ENCODE measurements around the gene KCNK3.

The KCNK3 gene

GRCh38 chr2:26715528-26716270 lies 23.2 kb downstream of the KCNK3 start:
- no peak for DNase-seq

GRCh38 chr2:26716340-26716739 lies 23.8 kb downstream of the KCNK3 start:
- no peak for DNase-seq

DNA sequence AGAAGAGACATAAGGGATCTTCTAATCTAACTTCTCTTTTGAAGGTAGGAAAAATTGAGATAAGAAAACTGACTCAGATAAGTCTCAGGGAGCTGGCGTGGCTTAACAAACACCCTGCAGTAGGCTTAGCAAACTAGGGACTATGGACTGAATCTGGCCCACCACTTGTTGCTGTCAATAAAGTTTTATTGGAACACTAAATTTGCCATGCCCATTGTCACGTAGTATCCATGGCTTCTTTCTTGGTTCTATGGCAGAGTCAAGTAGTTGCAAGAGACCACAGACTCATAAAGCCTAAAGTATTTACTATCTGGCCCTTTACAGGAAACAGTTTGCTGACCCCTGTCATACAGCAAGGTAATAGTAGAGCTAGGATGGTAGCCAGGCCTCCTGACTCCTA lies 24.2 kb downstream of the KCNK3 start:
- no peak for DNase-seq

DNA sequence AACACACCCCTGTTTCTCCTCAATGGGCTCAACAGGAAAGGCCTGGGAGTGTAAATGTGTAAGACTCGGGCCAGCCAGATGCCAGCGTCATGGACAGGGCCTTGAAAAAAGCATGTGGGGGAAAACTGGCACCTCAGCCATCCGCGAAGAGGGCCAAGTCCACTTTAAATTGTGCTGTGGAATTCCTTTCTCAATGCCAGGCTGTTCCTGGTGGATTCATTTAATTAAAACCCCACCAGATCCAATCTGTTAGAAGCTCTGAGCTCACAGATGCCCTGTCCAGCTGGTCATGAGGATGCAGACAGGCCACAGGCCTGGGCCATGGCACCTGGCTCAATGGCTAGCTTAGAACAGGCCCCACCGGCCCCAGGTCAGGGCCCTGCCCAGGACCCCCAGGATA lies 24.8 kb downstream of the KCNK3 start:
- DNase-seq, result no peak

- no peak for DNase-seq
Observed at GRCh38 chr2:26718949-26719686, 26.6 kb downstream of the KCNK3 start.

DNA sequence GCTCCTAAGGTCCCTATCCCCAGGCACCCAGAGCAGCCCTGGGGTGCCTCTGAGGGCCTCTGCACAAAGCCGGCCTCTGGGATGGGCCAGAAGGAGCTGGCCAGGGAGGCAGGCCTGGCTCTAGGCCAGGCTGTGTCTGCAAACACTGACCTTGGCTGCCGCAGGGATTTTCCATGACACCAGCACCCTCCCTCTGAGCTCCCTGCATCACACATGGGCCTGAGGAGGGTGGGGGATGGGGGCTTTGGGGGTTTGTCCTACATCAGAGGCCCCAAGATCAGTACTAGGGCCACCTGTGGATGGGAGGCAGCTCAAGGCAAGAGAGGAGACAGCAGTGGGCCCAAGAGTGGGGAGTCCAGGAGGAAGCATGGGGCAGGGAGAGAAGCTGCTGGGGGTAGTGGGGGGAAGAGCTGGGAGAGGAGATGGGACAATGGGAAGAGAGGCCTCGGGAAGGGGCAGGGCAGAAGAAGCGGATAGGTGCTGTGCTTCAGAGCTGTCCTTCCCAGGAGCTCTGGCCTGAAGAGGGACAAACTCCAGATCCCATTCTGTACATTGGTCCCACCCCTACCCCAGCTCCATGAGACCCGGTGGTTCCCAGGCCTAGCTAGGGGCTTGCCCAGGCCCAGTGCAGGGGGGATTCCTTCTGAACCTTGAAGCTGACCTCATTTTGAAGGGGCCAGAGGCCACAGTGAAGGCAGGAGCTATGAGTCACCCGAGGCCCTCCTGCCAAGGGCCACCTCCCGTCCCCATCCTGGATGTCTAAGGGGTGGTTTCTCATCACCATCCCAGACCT lies 28.0 kb downstream of the KCNK3 start:
- DNase-seq, result no peak

DNA sequence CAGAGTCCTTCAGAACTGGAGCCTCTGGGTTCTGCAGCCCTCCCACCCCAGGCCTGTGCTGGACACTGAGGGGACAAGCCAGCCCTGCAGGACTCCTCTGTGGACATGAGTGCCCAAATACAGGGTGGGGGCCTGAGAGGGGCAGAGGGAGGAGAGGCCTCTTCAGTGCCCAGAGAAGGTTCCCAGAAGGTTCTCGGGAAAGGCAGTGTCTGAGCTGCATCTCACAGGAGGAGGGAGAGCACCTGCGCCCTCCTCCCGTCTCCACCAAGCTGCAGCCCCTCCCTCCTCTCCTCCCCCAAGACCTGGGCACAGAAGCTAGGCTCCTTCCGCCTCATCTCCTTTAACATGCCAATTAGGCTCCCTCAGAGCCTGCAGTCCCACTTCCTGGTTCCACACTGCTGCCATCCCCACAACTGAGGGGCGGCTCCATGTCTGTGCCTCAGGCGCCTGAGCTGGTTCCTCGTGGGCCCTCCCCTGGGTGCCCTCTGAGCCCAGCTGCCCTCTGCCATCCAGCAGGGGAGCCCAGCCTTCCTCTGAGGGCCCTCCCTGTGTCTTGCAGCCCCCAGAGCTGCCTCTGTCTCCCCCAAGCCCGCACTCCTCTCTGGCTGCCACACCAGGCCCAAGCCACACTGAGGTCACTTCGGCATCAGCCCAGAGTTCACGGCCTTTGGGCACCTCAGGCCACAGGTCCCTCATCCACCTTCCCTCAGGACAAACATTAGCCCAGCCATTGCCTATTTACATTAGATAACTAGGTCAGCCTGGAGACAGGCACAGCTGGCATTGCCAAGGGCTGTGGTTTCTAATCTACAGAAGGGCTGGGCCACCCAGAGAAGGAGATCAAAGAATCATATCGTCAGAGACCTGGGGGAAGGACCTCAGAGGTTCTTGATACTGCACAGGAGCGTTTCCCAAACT lies 28.9 kb downstream of the KCNK3 start:
- no peak for DNase-seq

DNA sequence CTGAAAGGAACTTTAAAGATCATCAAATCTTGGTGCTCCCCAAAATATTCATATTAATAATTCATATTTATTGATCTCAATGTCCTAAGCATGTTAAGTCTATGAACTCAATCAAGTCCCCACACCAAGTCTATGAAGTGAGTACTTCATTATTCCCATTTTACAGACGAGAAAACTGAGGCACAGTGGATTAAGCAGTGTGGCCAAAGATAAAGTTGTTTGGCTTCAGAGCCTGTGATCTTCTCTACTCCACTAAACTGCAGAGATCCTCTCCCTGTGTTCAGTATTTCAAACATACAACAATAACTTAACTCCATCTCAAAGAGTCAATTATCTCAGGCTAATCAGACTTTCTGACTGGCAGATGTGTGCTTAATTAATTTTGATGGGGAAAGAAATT lies 29.8 kb downstream of the KCNK3 start:
- no peak for DNase-seq

DNA sequence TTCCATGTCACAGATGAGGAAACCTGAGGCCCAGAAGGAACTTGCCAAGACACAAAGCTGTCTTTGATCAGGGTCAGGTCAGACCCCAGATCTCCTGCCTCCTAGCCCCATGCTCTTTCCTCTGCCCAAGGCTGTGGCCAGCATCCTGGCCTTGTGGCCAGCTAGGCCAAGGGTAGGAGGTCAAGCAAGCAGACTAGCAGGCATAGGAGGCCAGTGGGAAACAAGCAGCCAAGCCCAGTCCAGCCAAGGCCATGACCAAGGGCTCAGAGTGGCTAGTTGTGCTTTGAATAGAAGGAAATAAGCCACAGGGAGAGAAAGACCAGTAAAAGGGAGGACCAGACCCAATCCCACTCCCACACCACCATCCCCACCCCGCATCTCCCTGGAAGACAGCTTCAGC lies 30.4 kb downstream of the KCNK3 start:
- DNase-seq, result no peak

DNA sequence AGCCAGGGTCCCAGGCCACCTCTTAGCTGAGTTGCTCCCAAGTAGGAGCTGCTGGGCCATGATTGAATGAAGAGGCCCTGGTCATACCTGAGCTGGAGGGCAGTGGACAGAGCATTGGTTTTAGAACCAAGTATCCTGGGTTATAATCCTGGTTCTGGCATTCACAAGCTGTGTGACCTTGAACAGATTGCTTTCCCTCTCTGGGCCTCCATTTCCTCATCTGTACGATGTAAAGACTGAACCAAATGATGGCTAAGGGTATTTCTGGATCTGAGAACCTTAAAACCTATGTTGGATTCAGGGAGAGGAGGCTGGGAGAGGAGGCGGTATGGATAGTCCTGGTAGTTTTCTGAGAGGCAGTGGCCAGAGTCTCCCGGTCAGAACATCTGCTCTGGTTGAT lies 31.0 kb downstream of the KCNK3 start:
- no peak for DNase-seq

DNA sequence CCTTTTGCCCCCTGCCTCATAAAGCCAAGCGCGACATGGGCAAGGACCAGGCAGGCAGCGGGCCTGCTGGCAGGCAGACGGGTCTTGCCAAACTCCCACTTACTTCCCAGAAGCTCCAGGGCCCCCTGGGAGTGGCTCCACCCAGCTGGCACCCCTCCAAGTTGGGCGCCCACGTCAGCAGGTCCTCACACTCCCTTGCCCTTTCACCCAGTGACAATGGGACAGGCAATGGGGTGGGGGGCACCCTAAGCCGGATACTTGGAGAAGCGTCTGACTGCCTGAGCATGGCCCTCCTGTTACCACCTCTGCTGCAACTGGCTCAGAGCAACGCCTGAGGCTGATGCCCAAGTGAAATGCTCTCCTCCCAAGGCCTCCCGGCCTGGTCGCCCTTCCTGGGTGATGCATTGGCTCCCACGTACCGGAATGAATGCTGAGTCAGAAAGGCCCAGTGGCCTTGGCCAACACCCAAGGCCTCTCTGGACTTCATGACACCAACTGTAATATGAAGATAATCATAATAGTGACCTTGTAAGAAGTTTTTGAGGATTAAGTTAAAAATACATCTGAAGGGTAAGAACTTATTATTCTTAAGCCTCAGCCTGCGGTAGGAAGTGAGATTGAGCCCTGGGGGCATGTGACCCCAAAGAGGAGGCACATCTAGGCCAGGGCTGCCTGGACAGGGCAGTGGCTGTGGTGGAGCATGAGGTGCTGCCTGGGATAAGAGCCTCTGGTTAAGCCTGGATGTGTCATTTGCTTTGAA lies 31.6 kb downstream of the KCNK3 start:
- no peak for DNase-seq

- DNase-seq, result no peak
Observed at GRCh38 chr2:26724784-26725520, 32.4 kb downstream of the KCNK3 start.

DNA sequence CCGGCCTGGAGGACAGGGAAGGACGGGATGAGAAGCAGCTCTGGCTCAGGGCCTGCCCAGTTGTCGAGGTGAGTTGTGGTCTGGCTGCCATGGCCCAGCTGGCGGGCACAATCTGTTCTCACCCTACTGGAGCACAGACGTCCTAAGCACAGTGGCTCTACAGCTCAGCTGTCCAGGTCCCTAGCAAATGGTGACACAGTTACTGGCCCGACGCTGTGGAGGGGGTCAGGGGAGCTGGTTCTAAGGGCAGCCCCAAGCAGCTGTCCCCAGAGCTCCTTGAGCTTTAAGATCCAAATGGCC lies 32.9 kb downstream of the KCNK3 start:
- no peak for DNase-seq

DNA sequence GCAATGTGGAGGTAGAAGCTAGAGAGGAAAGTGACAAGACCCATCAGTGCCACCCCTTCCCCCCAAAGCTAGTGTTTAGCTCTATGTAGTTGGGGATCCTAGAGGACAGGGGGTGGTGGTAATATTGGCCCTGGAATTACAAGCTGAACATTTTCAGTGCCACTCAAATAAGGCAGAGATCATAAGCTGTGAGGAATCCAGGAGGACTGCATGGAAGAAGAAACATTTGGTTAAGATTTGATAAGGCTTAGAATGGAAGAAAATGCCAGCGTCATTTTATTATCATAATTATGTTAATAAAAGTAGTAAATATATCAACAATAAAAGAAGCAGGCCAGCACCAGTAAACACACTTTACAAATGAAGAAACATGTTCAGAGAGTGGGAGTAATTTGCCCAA lies 33.7 kb downstream of the KCNK3 start:
- DNase-seq, result no peak

- peak; percentile 42 for DNase-seq
Observed at GRCh38 chr2:26727641-26728561, 35.4 kb downstream of the KCNK3 start.

GRCh38 chr2:26729311-26729710 lies 36.8 kb downstream of the KCNK3 start:
- DNase-seq, result no peak

GRCh38 chr2:26730549-26731344 lies 38.2 kb downstream of the KCNK3 start:
- no peak for DNase-seq

DNA sequence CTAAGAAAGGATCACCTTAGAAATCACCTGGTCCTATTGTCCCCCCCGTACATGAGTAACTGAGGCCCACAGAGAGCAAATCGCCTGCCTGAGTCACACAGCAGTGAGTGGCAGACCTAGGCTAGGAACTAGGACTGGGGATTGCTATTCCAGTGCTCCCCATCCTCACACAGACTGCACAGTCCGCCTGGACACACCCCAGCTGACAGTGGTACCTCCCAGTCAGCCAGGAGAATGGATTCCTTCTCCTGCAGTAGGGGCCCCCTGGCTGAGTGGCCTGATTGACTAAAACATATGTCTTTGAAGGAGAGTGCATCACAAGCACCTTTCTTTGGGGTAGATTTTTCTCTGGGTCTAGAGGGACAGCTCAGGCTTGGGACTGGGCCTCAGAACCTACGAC lies 39.2 kb downstream of the KCNK3 start:
- no peak for DNase-seq

- DNase-seq, result no peak
Observed at GRCh38 chr2:26732446-26732845, 39.9 kb downstream of the KCNK3 start.
